DND-41 (cell line): ENCODE measurements around the gene LRP4.

ENCODE experiments used
- EZH2 ChIP-seq: IDR thresholded peaks from 3 replicates; pipeline ENCODE4 v1.6.1; 2012; ENCODE audit warnings: borderline replicate concordance, low read depth, mild to moderate bottlenecking, moderate library complexity, low read length, inconsistent platforms; ENCODE audit not compliant: severe bottlenecking
- TF ChIP-seq, protein P1 (sequence below): IDR thresholded peaks from 2 replicates; pipeline ENCODE4 v1.5.1; 2012; ENCODE audit warnings: borderline replicate concordance, low read length, moderate library complexity, mild to moderate bottlenecking; ENCODE audit not compliant: poor library complexity, severe bottlenecking; ENCODE audit errors: extremely low read depth

DNA sequence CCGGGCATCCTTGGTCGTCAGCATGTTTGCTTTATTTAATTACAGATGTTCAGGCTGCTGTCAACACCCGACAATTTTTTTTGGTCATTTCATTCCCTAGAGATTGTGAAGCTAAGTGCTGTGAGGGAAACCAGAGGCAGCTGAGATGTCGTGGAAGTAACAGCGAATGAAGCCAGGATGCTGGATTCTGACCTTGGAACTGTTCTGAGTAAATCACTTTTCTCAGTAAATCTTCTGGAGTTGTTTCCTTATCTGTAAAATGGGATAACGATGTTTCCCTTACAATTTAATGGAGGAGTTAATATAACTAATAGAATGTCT, 71.9 kb downstream of the LRP4 start:
- TF ChIP-seq, protein P1, sequence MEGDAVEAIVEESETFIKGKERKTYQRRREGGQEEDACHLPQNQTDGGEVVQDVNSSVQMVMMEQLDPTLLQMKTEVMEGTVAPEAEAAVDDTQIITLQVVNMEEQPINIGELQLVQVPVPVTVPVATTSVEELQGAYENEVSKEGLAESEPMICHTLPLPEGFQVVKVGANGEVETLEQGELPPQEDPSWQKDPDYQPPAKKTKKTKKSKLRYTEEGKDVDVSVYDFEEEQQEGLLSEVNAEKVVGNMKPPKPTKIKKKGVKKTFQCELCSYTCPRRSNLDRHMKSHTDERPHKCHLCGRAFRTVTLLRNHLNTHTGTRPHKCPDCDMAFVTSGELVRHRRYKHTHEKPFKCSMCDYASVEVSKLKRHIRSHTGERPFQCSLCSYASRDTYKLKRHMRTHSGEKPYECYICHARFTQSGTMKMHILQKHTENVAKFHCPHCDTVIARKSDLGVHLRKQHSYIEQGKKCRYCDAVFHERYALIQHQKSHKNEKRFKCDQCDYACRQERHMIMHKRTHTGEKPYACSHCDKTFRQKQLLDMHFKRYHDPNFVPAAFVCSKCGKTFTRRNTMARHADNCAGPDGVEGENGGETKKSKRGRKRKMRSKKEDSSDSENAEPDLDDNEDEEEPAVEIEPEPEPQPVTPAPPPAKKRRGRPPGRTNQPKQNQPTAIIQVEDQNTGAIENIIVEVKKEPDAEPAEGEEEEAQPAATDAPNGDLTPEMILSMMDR = no peak
- no peak for TF ChIP-seq EZH2
